ENCODE results near the gene ZNF385D. TPM values are rescaled to one million over a fixed set of nuclear protein-coding genes. Genes with fewer than 3 reads are reported as not detected.

Gene ZNF385D
- total RNA-seq, 1 experiment from 2014 or later, result not detected

GRCh38 chr3:21551019-21551418 lies 200.0 kb downstream of the ZNF385D start:
- CTCF ChIA-PET, result no interaction called here
- intact Hi-C loops (cut with micrococcal nuclease; ENCODE audit: unreplicated experiment), result no loop called here
- H3K36me3 ChIP-seq (ENCODE audit: insufficient read depth, low read length, poor library complexity, severe bottlenecking), result no peaks in the 10 kb centered on the region
- no peak for DNase-seq (ENCODE audit: low spot score)
- peaks cover 24% of the 10 kb centered on the region for H3K9me3 ChIP-seq (ENCODE audit: low read depth, low read length, poor library complexity, severe bottlenecking)
- POLR2A ChIA-PET (ENCODE audit: low non-redundant PET), result no interaction called here
- H3K4me3 ChIP-seq (ENCODE audit: low read depth, low read length, poor library complexity, severe bottlenecking), result no peak overlapping the region
- no peaks in the 10 kb centered on the region for H3K4me1 ChIP-seq (ENCODE audit: insufficient read depth, low read length, poor library complexity, severe bottlenecking)
- TF ChIP-seq EZH2 (IDR thresholded peaks at IDR 0.05; ENCODE audit: borderline replicate concordance, low read depth, low read length, poor library complexity, severe bottlenecking), result no peak
- no peak for TF ChIP-seq CTCF (conservative IDR thresholded peaks at IDR 0.05; ENCODE audit: low read depth, low read length)
- H3K27ac ChIP-seq (ENCODE audit: low read depth, low read length, poor library complexity, severe bottlenecking), result no peak overlapping the region
- no TSS peak for BruUV-seq (replicated peaks)
- no peaks in the 10 kb centered on the region for H3K27me3 ChIP-seq (replicated peaks; ENCODE audit: insufficient read depth, low read depth, low read length, poor library complexity)

- TF ChIP-seq EZH2 (IDR thresholded peaks at IDR 0.05; ENCODE audit: borderline replicate concordance, low read depth, low read length, poor library complexity, severe bottlenecking) (no peak), CTCF (conservative IDR thresholded peaks at IDR 0.05; ENCODE audit: low read depth, low read length) (no peak)
- no peaks in the 10 kb centered on the region for H3K36me3 ChIP-seq (ENCODE audit: insufficient read depth, low read length, poor library complexity, severe bottlenecking)
- ChIA-PET CTCF (no interaction called here), POLR2A (ENCODE audit: low non-redundant PET) (no interaction called here)
- H3K27ac ChIP-seq (ENCODE audit: low read depth, low read length, poor library complexity, severe bottlenecking), result no peak overlapping the region
- intact Hi-C loops (cut with micrococcal nuclease; ENCODE audit: unreplicated experiment), result no loop called here
- BruUV-seq (replicated peaks), result no TSS peak
- H3K4me1 ChIP-seq (ENCODE audit: insufficient read depth, low read length, poor library complexity, severe bottlenecking), result no peaks in the 10 kb centered on the region
- DNase-seq (ENCODE audit: low spot score), result no peak
- H3K27me3 ChIP-seq (replicated peaks; ENCODE audit: insufficient read depth, low read depth, low read length, poor library complexity), result no peaks in the 10 kb centered on the region
- no peak overlapping the region for H3K4me3 ChIP-seq (ENCODE audit: low read depth, low read length, poor library complexity, severe bottlenecking)
- H3K9me3 ChIP-seq (ENCODE audit: low read depth, low read length, poor library complexity, severe bottlenecking), result peaks cover 11% of the 10 kb centered on the region
Observed at GRCh38 chr3:21544076-21544462, 206.9 kb downstream of the ZNF385D start.

DNA sequence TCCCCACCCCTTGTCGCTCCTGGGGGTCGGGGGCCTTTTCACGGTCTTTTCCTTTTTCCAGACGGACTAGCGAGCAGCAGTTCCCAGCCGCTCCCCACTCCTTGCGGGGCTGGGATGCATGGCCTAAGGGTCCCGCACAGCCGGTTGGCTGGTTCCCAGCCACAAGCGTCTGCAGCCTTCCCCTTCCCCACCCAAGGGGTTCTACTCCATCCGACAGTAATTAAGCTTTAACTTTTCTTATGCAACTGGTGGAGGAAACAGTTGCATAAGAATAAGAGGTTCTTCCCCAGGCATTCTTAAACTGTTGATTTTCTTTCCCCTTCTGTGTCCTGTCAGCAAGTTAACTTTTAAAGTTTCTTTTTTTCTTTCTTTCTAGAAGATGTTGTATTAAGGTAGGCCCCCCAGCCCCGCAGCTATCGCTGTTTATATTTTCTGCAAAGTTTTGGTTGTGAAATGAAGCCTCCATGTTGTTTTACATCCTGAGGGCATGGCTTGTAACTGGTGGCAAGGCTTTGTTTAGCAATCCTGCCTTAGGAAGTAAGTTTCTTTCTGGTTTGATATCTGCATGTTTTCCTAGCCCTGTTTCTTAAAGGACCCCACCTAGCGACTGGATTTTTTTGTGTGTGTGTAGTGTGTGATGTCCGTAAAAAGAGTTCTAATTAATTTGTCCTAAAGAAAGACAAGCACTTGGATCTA lies 207.5 kb downstream of the ZNF385D start:
- CTCF ChIA-PET, result no interaction called here
- no TSS peak for BruUV-seq (replicated peaks)
- Histone ChIP-seq H3K36me3 (ENCODE audit: insufficient read depth, low read length, poor library complexity, severe bottlenecking) (no peaks in the 10 kb centered on the region), H3K27ac (ENCODE audit: low read depth, low read length, poor library complexity, severe bottlenecking) (no peak overlapping the region), H3K4me1 (ENCODE audit: insufficient read depth, low read length, poor library complexity, severe bottlenecking) (no peaks in the 10 kb centered on the region), H3K4me3 (ENCODE audit: low read depth, low read length, poor library complexity, severe bottlenecking) (no peak overlapping the region), H3K9me3 (ENCODE audit: low read depth, low read length, poor library complexity, severe bottlenecking) (peaks cover 14% of the 10 kb centered on the region), H3K27me3 (replicated peaks; ENCODE audit: insufficient read depth, low read depth, low read length, poor library complexity) (no peaks in the 10 kb centered on the region)
- no peak for TF ChIP-seq CTCF (conservative IDR thresholded peaks at IDR 0.05; ENCODE audit: low read depth, low read length)
- no peak for TF ChIP-seq EZH2 (IDR thresholded peaks at IDR 0.05; ENCODE audit: borderline replicate concordance, low read depth, low read length, poor library complexity, severe bottlenecking)
- no peak for DNase-seq (ENCODE audit: low spot score)
- intact Hi-C loops (cut with micrococcal nuclease; ENCODE audit: unreplicated experiment), result no loop called here
- POLR2A ChIA-PET (ENCODE audit: low non-redundant PET), result no interaction called here
